ENCODE measurements around the gene F10. TPM values are rescaled to one million over a fixed set of nuclear protein-coding genes. Genes with fewer than 3 reads are reported as not detected.

F10 gene
- total RNA-seq, 1 donor from 2014 or later: not detected

DNA sequence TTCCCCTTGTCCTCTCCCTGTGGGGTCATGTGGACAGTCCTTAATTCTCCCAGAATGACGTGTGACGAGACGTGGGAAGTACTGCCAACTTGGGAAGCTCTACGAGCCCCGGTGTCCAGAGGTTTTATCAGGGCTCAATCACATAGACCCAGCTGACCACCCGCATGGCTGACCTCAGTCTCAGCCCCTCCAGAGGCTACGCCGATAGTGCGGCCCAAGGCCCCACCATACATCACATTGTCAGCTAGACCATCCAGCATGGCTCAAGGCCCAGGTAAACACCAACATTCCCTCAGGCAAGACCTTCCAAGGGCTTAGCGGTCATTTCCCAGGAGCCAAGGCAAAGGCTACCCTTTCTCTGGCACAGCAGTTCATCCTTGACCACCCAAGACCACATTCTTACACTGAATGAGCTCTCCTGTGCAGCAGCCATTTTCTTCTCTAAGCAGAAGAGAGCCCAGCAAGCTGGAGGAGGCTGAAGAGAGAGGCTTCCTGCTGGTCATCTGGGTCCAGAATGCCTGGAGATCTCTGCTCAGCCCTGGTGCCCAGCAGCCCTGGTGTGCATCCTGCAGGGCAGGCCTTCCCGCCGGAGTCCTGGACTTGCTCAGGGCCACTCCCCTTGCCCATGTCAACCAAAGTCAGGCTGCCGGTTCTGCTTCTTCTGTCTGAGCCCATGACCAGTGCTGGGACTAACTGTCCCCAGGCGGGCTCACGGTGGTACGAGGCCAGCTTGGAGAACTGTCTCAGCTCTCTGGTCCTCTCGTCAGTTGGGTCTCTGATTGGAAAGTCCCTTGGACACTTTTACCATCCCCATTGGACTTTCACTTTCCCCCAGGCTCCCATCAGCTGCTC is 7.9 kb upstream of the F10 start:
- Mint-ChIP-seq H3K27ac (no peak overlapping the region), H3K36me3 (ENCODE audit: low read depth) (no peaks in the 10 kb centered on the region), H3K4me3 (no peak overlapping the region), H3K27me3 (peaks cover 17% of the 10 kb centered on the region), H3K9me3 (no peaks in the 10 kb centered on the region), H3K4me1 (no peaks in the 10 kb centered on the region)
- peak; percentile 2 for DNase-seq
- POLR2A ChIA-PET: no interaction called here
- intact Hi-C loops (cut with micrococcal nuclease): no loop called here
- CTCF ChIA-PET: no interaction called here
- no peak for TF ChIP-seq CTCF (IDR thresholded peaks at IDR 0.05)
- no peak for ATAC-seq (ENCODE audit: low read depth)

DNA sequence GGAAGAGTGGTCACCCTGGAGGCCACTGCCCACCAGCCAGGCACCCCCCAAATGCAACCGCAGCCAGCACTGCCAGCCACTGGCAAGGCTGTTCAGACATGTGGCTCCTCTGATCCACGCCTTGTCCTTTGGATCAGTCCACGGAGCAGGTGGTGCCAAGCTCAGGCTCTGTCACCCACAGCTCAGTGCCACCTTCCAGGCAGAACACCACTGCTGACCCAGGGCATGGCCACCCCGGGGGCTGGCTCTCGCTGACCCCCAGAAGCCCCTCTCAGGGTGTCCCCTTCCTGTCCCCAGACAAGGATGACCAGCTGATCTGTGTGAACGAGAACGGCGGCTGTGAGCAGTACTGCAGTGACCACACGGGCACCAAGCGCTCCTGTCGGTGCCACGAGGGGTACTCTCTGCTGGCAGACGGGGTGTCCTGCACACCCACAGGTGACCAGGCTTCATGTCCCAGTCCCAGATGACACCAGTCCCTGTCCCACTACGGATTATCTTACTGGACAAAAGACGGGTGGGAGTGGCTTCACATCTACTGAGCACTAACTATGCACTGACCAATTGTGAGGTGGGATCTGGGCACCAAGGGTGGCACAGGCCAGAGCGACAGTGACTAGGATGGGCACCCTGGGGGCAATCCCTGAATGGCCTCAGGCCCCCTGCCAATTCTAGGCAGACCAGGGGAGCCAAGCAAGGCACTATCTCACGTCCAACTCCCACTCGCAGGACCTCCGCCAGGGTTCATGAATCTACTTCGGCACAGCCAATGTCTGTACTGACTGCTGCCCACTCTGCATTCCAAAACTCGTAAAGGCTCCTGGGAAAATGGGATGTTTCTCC is 7.0 kb upstream of the F10 start:
- Mint-ChIP-seq H3K36me3 (ENCODE audit: low read depth) (no peaks in the 10 kb centered on the region), H3K4me3 (no peak overlapping the region), H3K27ac (no peak overlapping the region), H3K9me3 (no peaks in the 10 kb centered on the region), H3K4me1 (no peaks in the 10 kb centered on the region), H3K27me3 (peaks cover 17% of the 10 kb centered on the region)
- peak; percentile 7 for DNase-seq
- intact Hi-C loops (cut with micrococcal nuclease): no loop called here
- ATAC-seq (ENCODE audit: low read depth): no peak
- ChIA-PET POLR2A (no interaction called here), CTCF (no interaction called here)
- TF ChIP-seq CTCF (IDR thresholded peaks at IDR 0.05): no peak

- TF ChIP-seq CTCF (IDR thresholded peaks at IDR 0.05): no peak
- H3K4me1 Mint-ChIP-seq: no peaks in the 10 kb centered on the region
- ChIA-PET CTCF (no interaction called here), POLR2A (no interaction called here)
- H3K4me3 Mint-ChIP-seq: no peak overlapping the region
- intact Hi-C loops (cut with micrococcal nuclease): no loop called here
- no peak overlapping the region for H3K27ac Mint-ChIP-seq
- H3K9me3 Mint-ChIP-seq: no peaks in the 10 kb centered on the region
- DNase-seq (peak; percentile 4), ATAC-seq (ENCODE audit: low read depth) (no peak)
- H3K27me3 Mint-ChIP-seq: peaks cover 17% of the 10 kb centered on the region
- H3K36me3 Mint-ChIP-seq (ENCODE audit: low read depth): no peaks in the 10 kb centered on the region
These were observed 6.3 kb upstream of the F10 start for GRCh38 chr13:113116206-113116800.

GRCh38 chr13:113116871-113117271 is 5.7 kb upstream of the F10 start:
- ATAC-seq (ENCODE audit: low read depth) (no peak), DNase-seq (peak; percentile 5)
- H3K4me3 Mint-ChIP-seq: no peak overlapping the region
- peaks cover 17% of the 10 kb centered on the region for H3K27me3 Mint-ChIP-seq
- no peak for TF ChIP-seq CTCF (IDR thresholded peaks at IDR 0.05)
- no peaks in the 10 kb centered on the region for H3K36me3 Mint-ChIP-seq (ENCODE audit: low read depth)
- intact Hi-C loops (cut with micrococcal nuclease): no loop called here
- no peaks in the 10 kb centered on the region for H3K4me1 Mint-ChIP-seq
- POLR2A ChIA-PET: no interaction called here
- H3K9me3 Mint-ChIP-seq: no peaks in the 10 kb centered on the region
- CTCF ChIA-PET: interaction anchor here (0.6 kb wide), 1 partner anchor 41 kb away, joined by 3 read pairs; no protein-coding TSS in a partner anchor
- H3K27ac Mint-ChIP-seq: no peak overlapping the region

Measured in activated B cell treated with CpG ODN at 0.5 μM for 24 hours (primary cell).